GM12878 (cell line): ENCODE data around the gene UQCC2. TPM values are rescaled to one million over a fixed set of nuclear protein-coding genes. Genes with fewer than 3 reads are reported as not detected.

ENCODE experiments used
- BHLHE40 ChIP-seq, 2 experiments: fragments of 450-650 bp in 1 of 2; IDR thresholded peaks; 2 replicates each; pipeline ENCODE4 v1.6.1; 2011 to 2017; ENCODE audit warnings: low read depth in 2 of 2, borderline replicate concordance in 1 of 2, improper control_type of control experiment in 1 of 2, low read length in 1 of 2, mild to moderate bottlenecking in 1 of 2
- CBFB ChIP-seq: IDR thresholded peaks from 2 replicates; pipeline ENCODE4 v1.6.1; 2016; ENCODE audit warnings: antibody characterized with exemption, low read depth
- CREB1 ChIP-seq: IDR thresholded peaks from 2 replicates; pipeline ENCODE4 v1.6.1; 2012; ENCODE audit warnings: low read depth, mild to moderate bottlenecking, inconsistent platforms
- ELK1 ChIP-seq: IDR thresholded peaks from 2 replicates; pipeline ENCODE4 v1.6.1; 2012; ENCODE audit warnings: low read depth, low read length, improper control_type of control experiment
- FOXK2 ChIP-seq: fragments of 450-650 bp; IDR thresholded peaks from 2 replicates; pipeline ENCODE4 v1.6.1; 2017; ENCODE audit warnings: mild to moderate bottlenecking, moderate library complexity
- HSF1 ChIP-seq: fragments of 150-350 bp; IDR thresholded peaks from 2 replicates; pipeline ENCODE4 v1.6.1; 2014; ENCODE audit warnings: mild to moderate bottlenecking, low read depth, low read length
- IKZF1 ChIP-seq: fragments of 450-650 bp; conservative IDR thresholded peaks from 2 replicates; pipeline ENCODE4 v1.6.1; 2017; ENCODE audit warnings: antibody characterized with exemption, mild to moderate bottlenecking
- MEF2A ChIP-seq: IDR thresholded peaks from 2 replicates; pipeline ENCODE4 v1.6.1; 2011; ENCODE audit warnings: low read depth, mild to moderate bottlenecking, low read length, moderate library complexity; ENCODE audit not compliant: insufficient read depth
- PML ChIP-seq: IDR thresholded peaks from 2 replicates; pipeline ENCODE4 v1.6.1; 2012; ENCODE audit warnings: low read length, inconsistent platforms
- POU2F2 ChIP-seq: IDR thresholded peaks from 3 replicates; pipeline ENCODE4 v1.6.1; 2011; ENCODE audit warnings: low read depth, mild to moderate bottlenecking, low read length, borderline replicate concordance
- RAD21 ChIP-seq: IDR thresholded peaks from 2 replicates; pipeline ENCODE4 v1.6.1; 2011; ENCODE audit warnings: mild to moderate bottlenecking, low read depth, low read length, moderate library complexity; ENCODE audit not compliant: insufficient read depth
- RELA ChIP-seq: fragments of 450-650 bp; IDR thresholded peaks from 2 replicates; pipeline ENCODE4 v1.8.0; 2014; ENCODE audit warnings: borderline replicate concordance; ENCODE audit not compliant: partially characterized antibody
- SREBF1 ChIP-seq: IDR thresholded peaks from 2 replicates; pipeline ENCODE4 v1.6.1; 2012; ENCODE audit warnings: mild to moderate bottlenecking, low read length
- TCF3 ChIP-seq: IDR thresholded peaks from 2 replicates; pipeline ENCODE4 v1.6.1; 2012; ENCODE audit warnings: low read depth, mild to moderate bottlenecking, low read length, borderline replicate concordance; ENCODE audit not compliant: insufficient read depth
- TCF7 ChIP-seq: IDR thresholded peaks from 2 replicates; pipeline ENCODE4 v1.6.1; 2014; ENCODE audit warnings: antibody characterized with exemption, borderline replicate concordance
- ZBTB40 ChIP-seq: fragments of 450-650 bp; IDR thresholded peaks from 2 replicates; pipeline ENCODE4 v1.6.1; 2016; ENCODE audit warnings: mild to moderate bottlenecking, moderate library complexity, borderline replicate concordance
- ZNF274 ChIP-seq: IDR thresholded peaks from one replicate; pipeline ENCODE4 v1.8.0; 2011; ENCODE audit not compliant: insufficient read length, insufficient read depth
- polyA plus RNA-seq, 11 experiments: library from polyadenylated mRNA; depleted of rRNA in 4 of 11; unstranded in 6 of 11; stranded (reverse) in 5 of 11; fragments of >200 nt; fragmentation: Nextera tagmentation in 4 of 11; fragmentation: Illumina TruSeq in 1 of 11; extraction: Ambion mirVana in 4 of 11; extraction: Trizol in 1 of 11; gene quantifications; 1 replicate in 1 of 11; 2 replicates in 10 of 11; pipeline versions ENCODE4 v1.2.1 to v1.2.3, GENCODE V29; 2011 to 2016; ENCODE audit warnings: inconsistent platforms in 2 of 11, missing spikeins in 2 of 11, low read depth in 1 of 11
- total RNA-seq, 4 experiments: library from RNA; depleted of rRNA in 3 of 4; stranded (reverse); fragments of >200 nt in 3 of 4; fragmentation: Illumina TruSeq in 1 of 4; extraction: Trizol in 1 of 4; gene quantifications; 2 replicates each; pipeline versions ENCODE4 v1.2.1 to v1.2.3, GENCODE V29; 2013 to 2021

The UQCC2 gene
- total and polyA plus RNA-seq, 10 of the 15 experiments (the other 5 are each of a cell fraction or from before 2014, with no cell fraction given): 40.6 to 478 (median 71.2) TPM

GRCh38 chr6:33711140-33712129 lies at the start of gene UQCC2 (continued):
- TF ChIP-seq ZNF274 (no peak), TCF3 (no peak), CREB1 (no peak; the same call in 1 of the 2 replicates), RAD21 (peak; percentile 64), PML (peak; percentile 96; the same call in 1 of the 2 replicates), FOXK2 (no peak), SREBF1 (no peak), CBFB (no peak; the same call in 1 of the 2 replicates), TCF7 (no peak), RELA (peak; percentile 23), HSF1 (no peak), POU2F2 (peak; percentile 97), ELK1 (no peak), IKZF1 (peak; percentile 67), BHLHE40 (IDR thresholded peaks at IDR 0.05; ENCODE audit: borderline replicate concordance in 1 of 2, low read depth in 2 of 2, low read length in 1 of 2) (peak; percentile 98 to 99), ZBTB40 (0 out of 2 replicates have a peak, but pooled peaks have one; percentile 6), MEF2A (no peak)
- TF ChIP-seq, all 136 proteins: peak for 45
